ENCODE measurements around the gene UGT2B7. TPM values are rescaled to one million over a fixed set of nuclear protein-coding genes. Genes with fewer than 3 reads are reported as not detected.

The UGT2B7 gene
- total and polyA plus RNA-seq, 12 donors: not detected

- WGBS, 2 donors: 96 to 100% methylated on average over 1 of the region's 1 CpG
- ATAC-seq: no peak
- intact Hi-C loops (cut with DNase I): no loop called here
- no peaks in the 10 kb centered on the region for H3K27me3 ChIP-seq
- H3K36me3 ChIP-seq: no peaks in the 10 kb centered on the region
- no peak overlapping the region for H3K4me3 ChIP-seq
- peaks cover 0 to 2% (median 0%) of the 10 kb centered on the region in 11 donors for H3K9me3 ChIP-seq
- no peak overlapping the region for H3K27ac ChIP-seq
- TF ChIP-seq CTCF (IDR thresholded peaks at IDR 0.05): no peak
- DNase-seq: no peak
- H3K4me1 ChIP-seq: no peaks in the 10 kb centered on the region
These were observed 28.7 kb downstream of the UGT2B7 start for GRCh38 chr4:69124941-69125340.

GRCh38 chr4:69126024-69126423 lies 29.8 kb downstream of the UGT2B7 start:
- intact Hi-C loops (cut with DNase I): no loop called here
- DNase-seq (no peak), ATAC-seq (no peak)
- no peaks in the 10 kb centered on the region for H3K36me3 ChIP-seq
- H3K4me3 ChIP-seq: no peak overlapping the region
- H3K4me1 ChIP-seq: no peaks in the 10 kb centered on the region
- no peaks in the 10 kb centered on the region for H3K27me3 ChIP-seq
- H3K27ac ChIP-seq: no peak overlapping the region
- peaks cover 0 to 2% (median 0%) of the 10 kb centered on the region in 11 donors for H3K9me3 ChIP-seq
- no peak for TF ChIP-seq CTCF (IDR thresholded peaks at IDR 0.05)

- Histone ChIP-seq H3K27me3 (no peaks in the 10 kb centered on the region), H3K9me3 (peaks cover 0 to under 1% (median 0%) of the 10 kb centered on the region in 11 donors), H3K36me3 (no peaks in the 10 kb centered on the region), H3K27ac (no peak overlapping the region), H3K4me1 (no peaks in the 10 kb centered on the region), H3K4me3 (no peak overlapping the region)
- DNase-seq (no peak), ATAC-seq (no peak)
- no peak for TF ChIP-seq CTCF (IDR thresholded peaks at IDR 0.05)
- intact Hi-C loops (cut with DNase I): no loop called here
These were observed 37.7 kb downstream of the UGT2B7 start for GRCh38 chr4:69133993-69134392.

GRCh38 chr4:69134471-69134870 lies 38.2 kb downstream of the UGT2B7 start:
- no peak for DNase-seq
- no peak for TF ChIP-seq CTCF (IDR thresholded peaks at IDR 0.05)
- Histone ChIP-seq H3K9me3 (peaks cover 0 to 3% (median 0%) of the 10 kb centered on the region in 11 donors), H3K4me1 (no peaks in the 10 kb centered on the region), H3K27ac (no peak overlapping the region), H3K27me3 (no peaks in the 10 kb centered on the region), H3K36me3 (no peaks in the 10 kb centered on the region), H3K4me3 (no peak overlapping the region)
- ATAC-seq: no peak
- 78 to 84% methylated on average over 4 of the region's 4 CpGs for WGBS, 2 donors
- intact Hi-C loops (cut with DNase I): no loop called here

- H3K9me3 ChIP-seq: peaks cover 0 to 3% (median 0%) of the 10 kb centered on the region in 11 donors
- H3K36me3 ChIP-seq: no peaks in the 10 kb centered on the region
- no peak for DNase-seq
- ATAC-seq: no peak
- H3K4me1 ChIP-seq: no peaks in the 10 kb centered on the region
- TF ChIP-seq CTCF (IDR thresholded peaks at IDR 0.05): no peak
- no peaks in the 10 kb centered on the region for H3K27me3 ChIP-seq
- 45 to 96% methylated on average over 2 of the region's 2 CpGs for WGBS, 2 donors
- intact Hi-C loops (cut with DNase I): no loop called here
- H3K4me3 ChIP-seq: no peak overlapping the region
- H3K27ac ChIP-seq: no peak overlapping the region
These were observed 45.0 kb downstream of the UGT2B7 start for GRCh38 chr4:69141320-69141719.
